ENCODE data around the gene ZBTB21. TPM values are rescaled to one million over a fixed set of nuclear protein-coding genes. Genes with fewer than 3 reads are reported as not detected.

Gene ZBTB21
- total and polyA plus RNA-seq, 12 donors: 6.8 to 39.1 (median 12.4) TPM

DNA sequence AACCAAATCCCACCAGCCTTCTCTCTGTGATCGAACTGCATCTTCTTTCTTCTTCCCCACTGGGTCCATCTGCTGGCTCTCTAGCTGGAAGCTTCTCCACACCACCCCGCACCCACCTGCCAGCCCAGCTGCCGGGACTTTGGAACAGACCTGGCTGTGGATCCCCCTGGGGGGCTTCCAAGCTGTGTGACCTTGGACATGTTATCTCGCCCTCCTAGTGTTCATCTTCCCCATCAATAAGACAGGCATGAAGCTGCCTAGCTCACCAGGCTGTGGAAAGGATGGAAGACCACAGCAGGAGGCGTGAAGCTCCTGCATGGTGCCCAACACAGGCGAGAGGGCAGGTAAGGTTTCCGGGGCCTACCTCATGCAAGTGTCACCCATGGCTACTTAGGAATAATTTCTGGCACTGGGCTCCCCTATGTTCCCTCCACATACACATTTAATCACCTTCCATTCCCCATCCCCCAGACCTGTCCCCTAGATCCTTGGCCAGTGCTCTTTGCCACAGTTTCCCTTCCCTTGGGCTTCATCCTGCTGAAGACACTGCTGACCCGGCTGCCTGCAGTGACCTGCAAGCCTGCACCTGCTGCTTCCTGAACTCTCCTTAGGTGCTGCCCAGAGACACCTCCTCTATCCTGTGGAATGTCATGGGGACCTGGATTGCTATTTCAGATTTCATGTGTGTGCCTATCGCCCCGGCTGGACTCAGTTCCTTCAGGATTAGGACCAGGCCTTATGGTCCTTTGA lies 43.1 kb downstream of the ZBTB21 start:
- H3K9me3 ChIP-seq (replicated peaks in 1 of 3): no peaks in the 10 kb centered on the region
- intact Hi-C loops (cut with DNase I): loop anchor here in 1 of 2 donors (10.0 kb wide), 1 partner anchor 88 kb away; no protein-coding TSS in a partner anchor
- DNase-seq: peak in 3 of 7 donors; percentile 10 to 43 (median 17)
- H3K27ac ChIP-seq: no peak overlapping the region
- no peaks in the 10 kb centered on the region for H3K27me3 ChIP-seq
- H3K36me3 ChIP-seq (replicated peaks in 1 of 2): no peaks in the 10 kb centered on the region
- 93 to 97% (median 94%) methylated on average over 10 of the region's 10 CpGs for WGBS, 4 donors
- no peak for TF ChIP-seq POLR2A (IDR thresholded peaks at IDR 0.05)
- TF ChIP-seq, protein P1, sequence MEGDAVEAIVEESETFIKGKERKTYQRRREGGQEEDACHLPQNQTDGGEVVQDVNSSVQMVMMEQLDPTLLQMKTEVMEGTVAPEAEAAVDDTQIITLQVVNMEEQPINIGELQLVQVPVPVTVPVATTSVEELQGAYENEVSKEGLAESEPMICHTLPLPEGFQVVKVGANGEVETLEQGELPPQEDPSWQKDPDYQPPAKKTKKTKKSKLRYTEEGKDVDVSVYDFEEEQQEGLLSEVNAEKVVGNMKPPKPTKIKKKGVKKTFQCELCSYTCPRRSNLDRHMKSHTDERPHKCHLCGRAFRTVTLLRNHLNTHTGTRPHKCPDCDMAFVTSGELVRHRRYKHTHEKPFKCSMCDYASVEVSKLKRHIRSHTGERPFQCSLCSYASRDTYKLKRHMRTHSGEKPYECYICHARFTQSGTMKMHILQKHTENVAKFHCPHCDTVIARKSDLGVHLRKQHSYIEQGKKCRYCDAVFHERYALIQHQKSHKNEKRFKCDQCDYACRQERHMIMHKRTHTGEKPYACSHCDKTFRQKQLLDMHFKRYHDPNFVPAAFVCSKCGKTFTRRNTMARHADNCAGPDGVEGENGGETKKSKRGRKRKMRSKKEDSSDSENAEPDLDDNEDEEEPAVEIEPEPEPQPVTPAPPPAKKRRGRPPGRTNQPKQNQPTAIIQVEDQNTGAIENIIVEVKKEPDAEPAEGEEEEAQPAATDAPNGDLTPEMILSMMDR (IDR thresholded peaks at IDR 0.05): no peak
- peaks cover 9 to 16% of the 10 kb centered on the region in 2 donors for H3K4me1 ChIP-seq (replicated peaks in 1 of 2)
- H3K4me3 ChIP-seq: no peak overlapping the region

DNA sequence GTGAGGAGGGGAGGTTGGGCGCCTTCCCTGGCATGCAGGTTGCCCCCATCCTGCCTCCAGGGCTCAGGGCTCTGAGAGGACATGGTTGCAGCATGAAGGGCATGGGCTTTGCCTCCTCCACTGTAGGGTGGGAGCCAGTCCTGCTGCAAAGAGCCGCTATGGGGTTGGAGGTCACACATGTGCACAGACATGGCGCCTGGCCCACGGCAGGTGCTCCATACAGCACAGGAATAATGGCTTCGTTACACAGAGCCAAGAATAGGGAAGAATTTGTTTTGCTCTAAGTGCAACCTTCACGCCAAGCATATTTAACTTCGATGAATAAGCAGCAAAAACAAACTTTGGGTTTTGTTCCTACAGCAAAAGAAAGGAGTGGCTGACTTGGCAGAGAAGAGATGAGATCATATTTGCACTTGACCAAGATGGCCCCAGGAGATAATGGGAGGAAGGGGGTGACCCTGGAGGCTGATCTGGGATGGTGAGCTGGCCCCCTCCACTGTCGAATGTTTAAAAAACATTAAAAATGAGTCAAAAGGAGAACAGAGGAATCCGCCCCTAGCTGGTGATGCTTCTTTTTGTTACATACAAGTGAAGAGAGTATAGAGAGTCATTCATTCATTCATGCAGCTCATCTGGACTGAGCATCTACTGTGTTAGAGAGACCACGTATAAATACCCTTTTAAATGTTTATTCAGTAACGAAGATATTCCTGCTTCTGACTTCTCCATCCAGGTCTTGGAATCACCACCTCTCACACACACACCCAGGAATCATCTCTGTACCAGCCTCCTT lies 43.9 kb downstream of the ZBTB21 start:
- H3K36me3 ChIP-seq (replicated peaks in 1 of 2): no peaks in the 10 kb centered on the region
- H3K9me3 ChIP-seq (replicated peaks in 1 of 3): no peaks in the 10 kb centered on the region
- H3K4me1 ChIP-seq (replicated peaks in 1 of 2): peaks cover 9 to 14% of the 10 kb centered on the region in 2 donors
- no peak overlapping the region for H3K4me3 ChIP-seq
- no peaks in the 10 kb centered on the region for H3K27me3 ChIP-seq
- 55 to 68% (median 62%) methylated on average over 10 to 11 of the region's 11 CpGs for WGBS, 4 donors
- H3K27ac ChIP-seq: peak overlapping the region in 1 of 5 donors; percentile 24
- TF ChIP-seq, protein P1 (IDR thresholded peaks at IDR 0.05): no peak
- TF ChIP-seq POLR2A (IDR thresholded peaks at IDR 0.05): no peak
- peak in 3 of 7 donors; percentile 26 to 56 (median 47) for DNase-seq
- intact Hi-C loops (cut with DNase I): loop anchor here in 1 of 2 donors (10.0 kb wide), 1 partner anchor 89 kb away; no protein-coding TSS in a partner anchor

DNA sequence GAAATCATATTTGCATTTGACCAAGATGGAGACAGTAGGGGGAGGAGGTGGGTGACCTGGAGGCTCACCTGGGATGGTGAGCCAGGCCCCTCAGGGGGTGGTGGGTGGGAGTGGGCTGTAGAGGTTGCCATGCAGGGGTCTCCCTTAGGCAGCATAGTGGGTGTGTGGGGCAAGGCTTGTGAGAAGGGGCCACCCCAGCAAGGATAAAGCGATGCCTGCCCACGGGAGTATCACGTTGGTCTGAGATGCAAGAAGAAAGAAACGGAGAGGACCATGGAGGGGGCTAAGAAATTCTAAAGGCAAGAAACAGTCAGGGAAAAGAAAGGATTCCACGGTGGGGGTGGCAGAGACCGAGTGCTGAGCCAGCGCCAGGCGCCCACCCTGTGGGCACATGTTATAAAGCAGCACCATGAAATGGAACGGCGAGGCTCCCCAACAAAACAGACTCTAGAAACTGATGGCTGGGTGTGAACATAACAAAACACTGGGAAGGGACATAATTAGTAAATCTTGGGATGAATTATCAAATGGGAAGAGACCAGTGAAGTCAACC lies 44.6 kb downstream of the ZBTB21 start:
- H3K4me1 ChIP-seq (replicated peaks in 1 of 2): peaks cover 2 to 7% of the 10 kb centered on the region in 2 donors
- peak overlapping the region in 1 of 5 donors; percentile 24 for H3K27ac ChIP-seq
- TF ChIP-seq, protein P1 (IDR thresholded peaks at IDR 0.05): no peak
- TF ChIP-seq POLR2A (IDR thresholded peaks at IDR 0.05): no peak
- peak in 1 of 7 donors; percentile 17 for DNase-seq
- H3K9me3 ChIP-seq (replicated peaks in 1 of 3): no peaks in the 10 kb centered on the region
- intact Hi-C loops (cut with DNase I): loop anchor here in 1 of 2 donors (10.0 kb wide), 1 partner anchor 89 kb away; no protein-coding TSS in a partner anchor
- 91 to 95% (median 93%) methylated on average over 10 of the region's 10 CpGs for WGBS, 4 donors
- H3K4me3 ChIP-seq: no peak overlapping the region
- no peaks in the 10 kb centered on the region for H3K27me3 ChIP-seq
- no peaks in the 10 kb centered on the region for H3K36me3 ChIP-seq (replicated peaks in 1 of 2)

DNA sequence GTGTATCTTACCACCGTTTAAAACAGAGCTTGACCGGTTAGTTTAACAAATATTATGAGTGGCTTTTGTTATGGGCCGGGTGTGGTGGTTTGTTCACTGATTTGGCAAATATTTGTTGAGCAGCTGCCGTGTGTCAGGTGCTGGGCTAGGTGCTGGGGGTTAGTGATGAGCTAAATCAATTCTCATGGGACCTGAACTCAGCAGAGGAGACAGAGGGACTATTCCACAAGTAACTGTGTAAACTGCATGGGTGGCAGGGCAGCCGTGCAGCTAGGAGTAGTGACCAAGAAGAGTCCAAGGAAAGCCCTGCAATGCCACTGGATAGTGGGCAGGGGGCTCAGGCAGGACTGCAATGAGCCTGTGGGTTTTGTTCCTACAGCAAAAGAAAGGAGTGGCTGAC lies 45.1 kb downstream of the ZBTB21 start:
- TF ChIP-seq, protein P1 (IDR thresholded peaks at IDR 0.05): no peak
- no peak for TF ChIP-seq POLR2A (IDR thresholded peaks at IDR 0.05)
- intact Hi-C loops (cut with DNase I): loop anchor here in 1 of 2 donors (10.0 kb wide), 1 partner anchor 90 kb away; no protein-coding TSS in a partner anchor
- Histone ChIP-seq H3K27ac (no peak overlapping the region), H3K27me3 (no peaks in the 10 kb centered on the region), H3K4me3 (no peak overlapping the region), H3K4me1 (replicated peaks in 1 of 2) (peaks cover 0 to 5% of the 10 kb centered on the region in 2 donors), H3K36me3 (replicated peaks in 1 of 2) (no peaks in the 10 kb centered on the region), H3K9me3 (replicated peaks in 1 of 3) (no peaks in the 10 kb centered on the region)
- no peak for DNase-seq
- 87 to 92% (median 89%) methylated on average over 5 of the region's 5 CpGs for WGBS, 4 donors

Measured in adrenal gland (tissue), 12 donors.